ENCODE measurements around the gene MAMDC2.

DNA sequence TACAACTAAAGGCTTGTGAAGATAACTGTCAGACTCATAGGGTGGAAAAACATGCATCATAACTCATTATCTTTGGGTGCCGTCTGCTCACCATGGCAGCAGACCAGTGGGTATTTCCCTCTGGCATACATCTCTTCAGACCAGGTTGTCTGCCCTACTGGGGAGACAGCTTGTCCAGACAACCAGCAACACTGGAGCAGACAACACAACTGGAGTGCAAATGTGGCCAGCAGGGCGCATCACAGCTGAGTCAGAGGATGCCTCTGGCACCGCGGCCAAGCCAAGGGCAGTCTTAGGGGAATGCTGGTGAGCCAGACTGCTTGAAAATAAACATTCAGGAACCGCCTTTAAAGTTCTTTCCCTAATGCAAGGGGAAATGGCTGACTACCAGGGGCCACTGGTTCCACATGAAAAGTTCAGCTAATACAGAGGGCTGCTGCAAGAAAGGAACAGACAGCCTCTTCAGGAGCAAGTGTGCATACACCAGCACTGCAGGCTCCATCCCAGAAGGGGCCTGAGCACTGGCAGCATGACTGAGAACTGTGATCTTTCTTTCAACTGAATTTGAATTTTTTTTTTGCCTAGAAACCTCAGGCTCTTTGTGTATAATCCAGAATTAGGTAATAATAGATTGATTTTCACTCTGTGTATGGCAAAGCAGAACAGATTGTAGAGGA, 77.3 kb downstream of the MAMDC2 start:
- TF ChIP-seq SUZ12 (IDR thresholded peaks at IDR 0.05; ENCODE audit: extremely low read depth, insufficient read depth, insufficient read length): no peak
- TF ChIP-seq YY1 (IDR thresholded peaks at IDR 0.05; ENCODE audit: insufficient read depth, insufficient read length): no peak
